ENCODE results near the gene PRR14.

DNA sequence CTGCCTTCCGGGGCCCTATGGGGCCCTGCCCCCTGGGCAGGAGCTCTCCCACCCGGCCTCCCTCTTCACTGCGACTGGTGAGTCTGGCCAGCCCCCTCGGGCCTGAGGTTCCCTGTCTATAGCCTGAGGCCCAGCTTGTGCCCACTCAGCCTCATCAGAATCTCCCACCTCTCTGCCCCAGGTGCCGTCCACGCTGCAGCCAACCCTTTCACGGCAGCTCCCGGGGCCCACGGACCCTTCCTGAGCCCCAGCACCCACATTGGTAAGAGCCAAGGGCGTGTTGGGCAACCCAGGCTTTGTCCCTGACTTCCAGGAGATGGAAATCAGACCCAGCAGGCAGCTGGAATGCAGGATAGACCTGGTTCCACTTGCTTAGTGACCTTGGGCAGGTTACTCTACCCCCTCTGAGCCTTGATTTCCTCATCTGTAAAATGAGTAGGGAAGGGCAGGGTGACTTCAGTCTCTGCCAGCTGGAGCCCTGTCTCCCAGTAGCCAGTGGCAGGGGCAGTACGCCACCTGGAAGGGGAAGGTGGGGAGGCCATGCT lies 16.7 kb downstream of the PRR14 start:
- TF ChIP-seq, protein P1, sequence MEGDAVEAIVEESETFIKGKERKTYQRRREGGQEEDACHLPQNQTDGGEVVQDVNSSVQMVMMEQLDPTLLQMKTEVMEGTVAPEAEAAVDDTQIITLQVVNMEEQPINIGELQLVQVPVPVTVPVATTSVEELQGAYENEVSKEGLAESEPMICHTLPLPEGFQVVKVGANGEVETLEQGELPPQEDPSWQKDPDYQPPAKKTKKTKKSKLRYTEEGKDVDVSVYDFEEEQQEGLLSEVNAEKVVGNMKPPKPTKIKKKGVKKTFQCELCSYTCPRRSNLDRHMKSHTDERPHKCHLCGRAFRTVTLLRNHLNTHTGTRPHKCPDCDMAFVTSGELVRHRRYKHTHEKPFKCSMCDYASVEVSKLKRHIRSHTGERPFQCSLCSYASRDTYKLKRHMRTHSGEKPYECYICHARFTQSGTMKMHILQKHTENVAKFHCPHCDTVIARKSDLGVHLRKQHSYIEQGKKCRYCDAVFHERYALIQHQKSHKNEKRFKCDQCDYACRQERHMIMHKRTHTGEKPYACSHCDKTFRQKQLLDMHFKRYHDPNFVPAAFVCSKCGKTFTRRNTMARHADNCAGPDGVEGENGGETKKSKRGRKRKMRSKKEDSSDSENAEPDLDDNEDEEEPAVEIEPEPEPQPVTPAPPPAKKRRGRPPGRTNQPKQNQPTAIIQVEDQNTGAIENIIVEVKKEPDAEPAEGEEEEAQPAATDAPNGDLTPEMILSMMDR (IDR thresholded peaks at IDR 0.05; ENCODE audit: insufficient read depth, low read depth, low read length) = no peak
- TF ChIP-seq EZH2 (IDR thresholded peaks at IDR 0.05; ENCODE audit: insufficient read depth, low read length) = no peak

Measured in astrocyte (in vitro differentiated cells and primary cell).